Thyroid gland (tissue), 4 donors: ENCODE data around the gene ZBTB16. TPM values are rescaled to one million over a fixed set of nuclear protein-coding genes. Genes with fewer than 3 reads are reported as not detected.
A peak's percentile ranks its signal among the peaks of the same experiment; 100 is the strongest.

ENCODE experiments used
- DNase-seq, 2 donors: peaks; one replicate each; pipeline ENCODE4 v3.0.0-alpha.2; 2019
- H3K27ac ChIP-seq, 3 donors: fragments of 200-600 bp; sonication (generic); 1 replicate in 2 of 3; 2 replicates in 1 of 3; pipeline ENCODE4 v1.5.1; 2016 to 2019; ENCODE audit warnings: mild to moderate bottlenecking in 1 of 3, moderate library complexity in 1 of 3
- H3K27me3 ChIP-seq: fragments of 200-600 bp; sonication (generic); one replicate; pipeline ENCODE4 v1.5.1; 2019
- H3K36me3 ChIP-seq, 2 donors: fragments of 200-600 bp; sonication (generic); one replicate each; pipeline ENCODE4 v1.5.1; 2016 to 2019
- H3K4me1 ChIP-seq, 2 donors: fragments of 200-600 bp; sonication (generic); one replicate each; pipeline ENCODE4 v1.5.1; 2017 to 2019
- H3K4me3 ChIP-seq, 3 donors: fragments of 200-600 bp; sonication (generic); replicated peaks in 1 of 3; 1 replicate in 2 of 3; 2 replicates in 1 of 3; pipeline ENCODE4 v1.5.1; 2016; ENCODE audit warnings: mild to moderate bottlenecking in 1 of 3
- H3K9me3 ChIP-seq: fragments of 200-600 bp; sonication (generic); one replicate; pipeline ENCODE4 v1.5.1; 2017
- CTCF ChIP-seq, 6 experiments: fragments of 200-600 bp in 3 of 6; fragments of 450-650 bp in 3 of 6; sonication (generic) in 3 of 6; IDR thresholded peaks; one replicate each; pipeline ENCODE4 v1.5.1; 2016 to 2019; ENCODE audit warnings: antibody characterized with exemption in 6 of 6, mild to moderate bottlenecking in 2 of 6, inconsistent platforms in 1 of 6, moderate library complexity in 1 of 6
- POLR2A ChIP-seq, 2 donors: fragments of 450-650 bp; IDR thresholded peaks; one replicate each; pipeline ENCODE4 v1.6.1; 2017; ENCODE audit warnings: antibody characterized with exemption in 2 of 2, mild to moderate bottlenecking in 2 of 2, moderate library complexity in 1 of 2
- WGBS, 2 donors: methylation state at CpG; one replicate each; pipeline ENCODE4 v1.1.5; 2017; 5-methylcytosine and 5-hydroxymethylcytosine counted together
- intact Hi-C: fragments of 100-400 bp; cut with DNase I; formaldehyde crosslinking; loops from one replicate; pipeline ENCODE4 v1.15.1; 2023
- total RNA-seq, 4 donors: library from RNA; depleted of rRNA; stranded (reverse); fragments of >200 nt; gene quantifications; one replicate each; pipeline ENCODE4 v1.2.3, GENCODE V29; 2016

The ZBTB16 gene
- total RNA-seq, result 100 to 1,000 TPM; 157 to 385 (median 177) TPM

- peak; percentile 90 for DNase-seq
- WGBS, 2 donors, result 0 to 1% methylated on average over 22 to 26 of the region's 71 CpGs
- peaks cover 34 to 55% of the 10 kb centered on the region in 2 donors for H3K4me1 ChIP-seq
Measured at GRCh38 chr11:114059278-114059983, at the start of gene ZBTB16. Gene ZBTB16 (plus strand): TSS chr11:114059711. CDS start chr11:114063301, 3,590 bp downstream.

GRCh38 chr11:114010931-114011330 lies 48.6 kb upstream of the ZBTB16 start:
- Histone ChIP-seq H3K9me3 (no peaks in the 10 kb centered on the region), H3K27ac (no peak overlapping the region), H3K27me3 (no peaks in the 10 kb centered on the region), H3K4me1 (no peaks in the 10 kb centered on the region), H3K36me3 (no peaks in the 10 kb centered on the region), H3K4me3 (no peak overlapping the region)
- intact Hi-C loops, result no loop called here
- TF ChIP-seq POLR2A (IDR thresholded peaks at IDR 0.05) (no peak), CTCF (IDR thresholded peaks at IDR 0.05) (no peak)
- 79 to 82% methylated on average over 4 of the region's 4 CpGs for WGBS, 2 donors
- no peak for DNase-seq

More at GRCh38 chr11:114059278-114059983, at the start of gene ZBTB16:
- Histone ChIP-seq H3K27ac (peak within 1 kb of the TSS; percentile 100), H3K9me3 (no peaks in the 10 kb centered on the region), H3K4me3 (peak within 1 kb of the TSS; percentile 88 to 98 (median 94)), H3K36me3 (peaks cover 14 to 34% of the 10 kb centered on the region in 2 donors), H3K27me3 (no peaks in the 10 kb centered on the region)
- intact Hi-C loops, result loop anchor here (5.0 kb wide), 2 partner anchors 123 to 203 kb away; no protein-coding TSS in a partner anchor
- peak in 5 of 6 experiments; percentile 10 to 62 (median 31) for TF ChIP-seq CTCF (IDR thresholded peaks at IDR 0.05)
- peak; percentile 57 to 98 for TF ChIP-seq POLR2A (IDR thresholded peaks at IDR 0.05)

- no peaks in the 10 kb centered on the region for H3K9me3 ChIP-seq
- DNase-seq, result no peak
- H3K4me1 ChIP-seq, result no peaks in the 10 kb centered on the region
- no peak overlapping the region for H3K27ac ChIP-seq
- H3K4me3 ChIP-seq, result no peak overlapping the region
- no peaks in the 10 kb centered on the region for H3K36me3 ChIP-seq
- H3K27me3 ChIP-seq, result no peaks in the 10 kb centered on the region
- intact Hi-C loops, result no loop called here
- no peak for TF ChIP-seq CTCF (IDR thresholded peaks at IDR 0.05)
- TF ChIP-seq POLR2A (IDR thresholded peaks at IDR 0.05), result no peak
- 70 to 71% methylated on average over 2 of the region's 2 CpGs for WGBS, 2 donors
Measured at GRCh38 chr11:114011443-114011842, 48.1 kb upstream of the ZBTB16 start.

- Histone ChIP-seq H3K36me3 (no peaks in the 10 kb centered on the region), H3K4me3 (no peak overlapping the region), H3K9me3 (no peaks in the 10 kb centered on the region), H3K27ac (no peak overlapping the region), H3K4me1 (peaks cover 3 to 8% of the 10 kb centered on the region in 2 donors), H3K27me3 (no peaks in the 10 kb centered on the region)
- TF ChIP-seq POLR2A (IDR thresholded peaks at IDR 0.05) (no peak), CTCF (IDR thresholded peaks at IDR 0.05) (no peak)
- no peak for DNase-seq
- intact Hi-C loops, result no loop called here
- 53 to 68% methylated on average over 5 to 6 of the region's 6 CpGs for WGBS, 2 donors
Measured at GRCh38 chr11:114015117-114015516, 44.4 kb upstream of the ZBTB16 start.

- intact Hi-C loops, result no loop called here
- TF ChIP-seq POLR2A (IDR thresholded peaks at IDR 0.05), result no peak
- TF ChIP-seq CTCF (IDR thresholded peaks at IDR 0.05), result no peak
- Histone ChIP-seq H3K4me3 (no peak overlapping the region), H3K9me3 (no peaks in the 10 kb centered on the region), H3K4me1 (peaks cover 3 to 8% of the 10 kb centered on the region in 2 donors), H3K27ac (no peak overlapping the region), H3K36me3 (no peaks in the 10 kb centered on the region), H3K27me3 (no peaks in the 10 kb centered on the region)
- WGBS, 2 donors, result 93 to 94% methylated on average over 2 of the region's 2 CpGs
- no peak for DNase-seq
Measured at GRCh38 chr11:114016986-114017385, 42.5 kb upstream of the ZBTB16 start.
